ENCODE measurements around the gene ARMH2. TPM values are rescaled to one million over a fixed set of nuclear protein-coding genes. Genes with fewer than 3 reads are reported as not detected.

Gene ARMH2
- total RNA-seq, 1 experiment from 2014 or later: not detected

GRCh38 chr6:24761851-24762250 lies 36.9 kb downstream of the ARMH2 start:
- BruUV-seq (replicated peaks): no TSS peak
- no peak overlapping the region for H3K9ac ChIP-seq (ENCODE audit: low read length)
- ATAC-seq (peak; percentile 18), DNase-seq (ENCODE audit: low read depth, low spot score) (no peak)
- peaks cover 0 to 8% of the 10 kb centered on the region in 2 experiments; a peak in 1 of 4 replicates for H3K4me1 ChIP-seq (ENCODE audit: control insufficient read depth in 1 of 2, insufficient read depth in 2 of 2, low read length in 2 of 2)
- no peak for TF ChIP-seq FOSL1 (IDR thresholded peaks at IDR 0.05; ENCODE audit: low read depth)
- no peak for TF ChIP-seq MAX (IDR thresholded peaks at IDR 0.05)
- no peak for TF ChIP-seq ELF1 (IDR thresholded peaks at IDR 0.05; ENCODE audit: borderline replicate concordance, low read depth)
- TF ChIP-seq REST (IDR thresholded peaks at IDR 0.05; ENCODE audit: low read depth): no peak
- no peak for TF ChIP-seq EZH2phosphoT487 (IDR thresholded peaks at IDR 0.05; ENCODE audit: borderline replicate concordance)
- no peak for TF ChIP-seq TCF7L2 (IDR thresholded peaks at IDR 0.05; ENCODE audit: borderline replicate concordance, extremely low read depth, insufficient read depth, insufficient read length)
- TF ChIP-seq POLR2A (IDR thresholded peaks at IDR 0.05; ENCODE audit: borderline replicate concordance, extremely low read depth, insufficient read depth, insufficient read length): no peak
- TF ChIP-seq YY1 (IDR thresholded peaks at IDR 0.05; ENCODE audit: extremely low read depth, insufficient replicate concordance, low read depth, low read length): no peak
- no peak for TF ChIP-seq SIN3A (IDR thresholded peaks at IDR 0.05; ENCODE audit: low read depth)
- TF ChIP-seq CBX3 (IDR thresholded peaks at IDR 0.05; ENCODE audit: low read depth): no peak
- TF ChIP-seq ZNF274 (IDR thresholded peaks at IDR 0.05; ENCODE audit: low read depth, low read length): no peak
- no peak for TF ChIP-seq ZFX (IDR thresholded peaks at IDR 0.05)
- no peak for TF ChIP-seq POLR2AphosphoS5 (IDR thresholded peaks at IDR 0.05; ENCODE audit: low read depth, low read length)
- no peak for TF ChIP-seq JUND (IDR thresholded peaks at IDR 0.05)
- no peaks in the 10 kb centered on the region for H3K9me2 ChIP-seq (ENCODE audit: insufficient read depth)
- POLR2A ChIA-PET: no interaction called here
- RAD21 ChIA-PET (ENCODE audit: low non-redundant PET in 1 of 2, low total read pairs in 2 of 2, uncharacterized antibody in 2 of 2, unreplicated experiment in 2 of 2): no interaction called here
- H4K20me1 ChIP-seq (ENCODE audit: insufficient read depth): no peaks in the 10 kb centered on the region
- no peak overlapping the region for H3K4me2 ChIP-seq (ENCODE audit: low read length)
- no peaks in the 10 kb centered on the region for H3K27me3 ChIP-seq (ENCODE audit: insufficient read depth, low read length)
- no peak overlapping the region for H3K27ac ChIP-seq (ENCODE audit: low read depth, low read length)
- CTCF ChIA-PET: interaction anchor here (1.6 kb wide), 1 partner anchor 178 kb away, joined by 3 read pairs; no protein-coding TSS in a partner anchor
- no peaks in the 10 kb centered on the region for H3K36me3 ChIP-seq (ENCODE audit: control insufficient read depth in 1 of 2, insufficient read depth in 2 of 2, low read length in 2 of 2)
- H2AFZ ChIP-seq (ENCODE audit: low read depth, low read length, poor library complexity, severe bottlenecking): no peak overlapping the region
- H3K4me3 ChIP-seq (replicated peaks in 1 of 2; ENCODE audit: low read depth in 1 of 2, low read length in 2 of 2): no peak overlapping the region
- no peaks in the 10 kb centered on the region for H3K79me2 ChIP-seq (ENCODE audit: insufficient read depth, low read length)
- H3K9me3 ChIP-seq (ENCODE audit: control insufficient read depth in 1 of 2, insufficient read depth in 1 of 2, low read depth in 1 of 2, low read length in 2 of 2): no peaks in the 10 kb centered on the region
- intact Hi-C loops (cut with micrococcal nuclease): loop anchor here (5.0 kb wide), 1 partner anchor 60 kb away; no protein-coding TSS in a partner anchor

Measured in HCT116 (cell line).